HUES6 (cell line): ENCODE data around the gene CD63.
"Not testable (repeated sequence)": the region's sequence is repeated elsewhere in the genome, so short reads cannot be mapped to it uniquely, and the experiment has no call there.

Experiments used
- H3K27ac ChIP-seq: 2 replicates; pipeline ENCODE4 v1.7.0; 2013; ENCODE audit warnings: low read depth, mild to moderate bottlenecking, low read length, inconsistent platforms
- H3K27me3 ChIP-seq: 2 replicates; pipeline ENCODE4 v1.6.1; 2013; ENCODE audit warnings: low read length; ENCODE audit not compliant: control insufficient read depth, insufficient read depth
- H3K36me3 ChIP-seq: 2 replicates; pipeline ENCODE4 v1.6.1; 2013; ENCODE audit warnings: low read length; ENCODE audit not compliant: control insufficient read depth, insufficient read depth
- H3K4me1 ChIP-seq: 2 replicates; pipeline ENCODE4 v1.6.1; 2013; ENCODE audit warnings: low read length; ENCODE audit not compliant: control insufficient read depth, insufficient read depth
- H3K4me3 ChIP-seq: 2 replicates; pipeline ENCODE4 v1.5.1; 2013; ENCODE audit warnings: low read depth, low read length
- H3K9ac ChIP-seq: one replicate; pipeline ENCODE4 v1.6.1; 2013; ENCODE audit warnings: mild to moderate bottlenecking, low read length
- H3K9me3 ChIP-seq: 2 replicates; pipeline ENCODE4 v1.6.1; 2013; ENCODE audit warnings: low read depth, low read length; ENCODE audit not compliant: control insufficient read depth, insufficient read depth

The CD63 gene

GRCh38 chr12:55728939-55729818 lies at the start of gene CD63:
CD63 (minus strand) TSS chr12:55729009; CDS start chr12:55728341, 668 bp downstream.
- peaks cover 29% of the 10 kb centered on the region for H3K36me3 ChIP-seq
- peak within 1 kb of the TSS; percentile 96 for H3K9ac ChIP-seq
- peak within 1 kb of the TSS; percentile 97 for H3K4me3 ChIP-seq
- no peaks in the 10 kb centered on the region for H3K27me3 ChIP-seq
- no peaks in the 10 kb centered on the region for H3K9me3 ChIP-seq
- peaks cover 19% of the 10 kb centered on the region; the same call in 1 of the 2 replicates for H3K4me1 ChIP-seq
- H3K27ac ChIP-seq = peak within 1 kb of the TSS; percentile 86

- Histone ChIP-seq H3K36me3 (peaks cover 72% of the 10 kb centered on the region), H3K9me3 (no peaks in the 10 kb centered on the region)
These were observed 49.0 kb upstream of the CD63 start for GRCh38 chr12:55777856-55778255.

GRCh38 chr12:55771736-55772135 lies 42.9 kb upstream of the CD63 start:
- H3K36me3 ChIP-seq = peaks cover 64% of the 10 kb centered on the region
- no peaks in the 10 kb centered on the region for H3K9me3 ChIP-seq
- no peak overlapping the region for H3K27ac ChIP-seq
- no peaks in the 10 kb centered on the region for H3K4me1 ChIP-seq
- H3K9ac ChIP-seq = no peak overlapping the region
- H3K27me3 ChIP-seq = no peaks in the 10 kb centered on the region
- H3K4me3 ChIP-seq = no peak overlapping the region

More at GRCh38 chr12:55777856-55778255, 49.0 kb upstream of the CD63 start:
- no peaks in the 10 kb centered on the region for H3K4me1 ChIP-seq
- H3K4me3 ChIP-seq = no peak overlapping the region
- no peaks in the 10 kb centered on the region for H3K27me3 ChIP-seq
- no peak overlapping the region for H3K27ac ChIP-seq
- H3K9ac ChIP-seq = no peak overlapping the region

- no peak overlapping the region for H3K27ac ChIP-seq
- H3K9me3 ChIP-seq = no peaks in the 10 kb centered on the region
- no peaks in the 10 kb centered on the region for H3K27me3 ChIP-seq
- no peaks in the 10 kb centered on the region for H3K4me1 ChIP-seq
- H3K4me3 ChIP-seq = no peak overlapping the region
- H3K9ac ChIP-seq = no peak overlapping the region
- H3K36me3 ChIP-seq = peaks cover 66% of the 10 kb centered on the region
These were observed 38.3 kb upstream of the CD63 start for GRCh38 chr12:55767156-55767555.

- no peak overlapping the region for H3K27ac ChIP-seq
- H3K9ac ChIP-seq = no peak overlapping the region
- H3K36me3 ChIP-seq = peaks cover 60% of the 10 kb centered on the region
- no peaks in the 10 kb centered on the region for H3K4me1 ChIP-seq
- H3K4me3 ChIP-seq = no peak overlapping the region
- no peaks in the 10 kb centered on the region for H3K9me3 ChIP-seq
- H3K27me3 ChIP-seq = no peaks in the 10 kb centered on the region
These were observed 37.0 kb upstream of the CD63 start for GRCh38 chr12:55765736-55766290.

- no peaks in the 10 kb centered on the region for H3K4me1 ChIP-seq
- H3K4me3 ChIP-seq = no peak overlapping the region
- H3K27me3 ChIP-seq = no peaks in the 10 kb centered on the region
- H3K27ac ChIP-seq = no peak overlapping the region
- peaks cover 70% of the 10 kb centered on the region for H3K36me3 ChIP-seq
- no peaks in the 10 kb centered on the region for H3K9me3 ChIP-seq
- H3K9ac ChIP-seq = no peak overlapping the region
These were observed 33.8 kb upstream of the CD63 start for GRCh38 chr12:55762646-55763045.

GRCh38 chr12:55760663-55761062 lies 31.9 kb upstream of the CD63 start:
- no peak overlapping the region for H3K27ac ChIP-seq
- H3K4me1 ChIP-seq = no peaks in the 10 kb centered on the region; the same call in 1 of the 2 replicates
- no peaks in the 10 kb centered on the region for H3K9me3 ChIP-seq
- H3K4me3 ChIP-seq = no peak overlapping the region
- peaks cover 77% of the 10 kb centered on the region for H3K36me3 ChIP-seq
- H3K27me3 ChIP-seq = no peaks in the 10 kb centered on the region
- no peak overlapping the region for H3K9ac ChIP-seq

GRCh38 chr12:55758575-55758974 lies 29.8 kb upstream of the CD63 start:
- not testable (repeated sequence) for H3K27ac ChIP-seq, H3K4me3 ChIP-seq, H3K9ac ChIP-seq, H3K4me1 ChIP-seq, H3K9me3 ChIP-seq, H3K27me3 ChIP-seq
- H3K36me3 ChIP-seq = peaks cover 79% of the 10 kb centered on the region

GRCh38 chr12:55757701-55758100 lies 28.9 kb upstream of the CD63 start:
- no peaks in the 10 kb centered on the region for H3K9me3 ChIP-seq
- no peaks in the 10 kb centered on the region for H3K27me3 ChIP-seq
- peaks cover 79% of the 10 kb centered on the region for H3K36me3 ChIP-seq
- H3K4me1 ChIP-seq = peaks cover 7% of the 10 kb centered on the region; the same call in 1 of the 2 replicates
- H3K9ac ChIP-seq = no peak overlapping the region
- H3K4me3 ChIP-seq = no peak overlapping the region
- no peak overlapping the region for H3K27ac ChIP-seq

- H3K27me3 ChIP-seq = no peaks in the 10 kb centered on the region
- peaks cover 7% of the 10 kb centered on the region; the same call in 1 of the 2 replicates for H3K4me1 ChIP-seq
- peaks cover 87% of the 10 kb centered on the region for H3K36me3 ChIP-seq
- no peak overlapping the region for H3K4me3 ChIP-seq
- H3K27ac ChIP-seq = no peak overlapping the region
- no peaks in the 10 kb centered on the region for H3K9me3 ChIP-seq
- no peak overlapping the region for H3K9ac ChIP-seq
These were observed 26.4 kb upstream of the CD63 start for GRCh38 chr12:55755246-55755645.

- H3K27me3 ChIP-seq = no peaks in the 10 kb centered on the region
- no peak overlapping the region for H3K4me3 ChIP-seq
- no peak overlapping the region for H3K27ac ChIP-seq
- no peak overlapping the region for H3K9ac ChIP-seq
- peaks cover 40% of the 10 kb centered on the region for H3K4me1 ChIP-seq
- no peaks in the 10 kb centered on the region for H3K9me3 ChIP-seq
- peaks cover 56% of the 10 kb centered on the region for H3K36me3 ChIP-seq
These were observed 19.6 kb upstream of the CD63 start for GRCh38 chr12:55748230-55748993.
